ENCODE results near the gene ARHGAP24.
"Not testable (repeated sequence)": the region's sequence is repeated elsewhere in the genome, so short reads cannot be mapped to it uniquely, and the experiment has no call there.

The ARHGAP24 gene

GRCh38 chr4:85956293-85956945 lies 481.5 kb downstream of the ARHGAP24 start:
- DNase-seq (ENCODE audit: low read depth), result no peak

GRCh38 chr4:85961887-85962286 lies 486.9 kb downstream of the ARHGAP24 start:
- no peak for DNase-seq (ENCODE audit: low read depth)

GRCh38 chr4:85963231-85963630 lies 488.3 kb downstream of the ARHGAP24 start:
- no peak for DNase-seq (ENCODE audit: low read depth)

GRCh38 chr4:85964298-85964697 lies 489.3 kb downstream of the ARHGAP24 start:
- DNase-seq (ENCODE audit: low read depth), result peak; percentile 27

GRCh38 chr4:85965017-85965416 lies 490.1 kb downstream of the ARHGAP24 start:
- DNase-seq (ENCODE audit: low read depth), result not testable (repeated sequence)

- DNase-seq (ENCODE audit: low read depth), result no peak
These were observed 490.6 kb downstream of the ARHGAP24 start for GRCh38 chr4:85965529-85965928.

- DNase-seq (ENCODE audit: low read depth), result peak; percentile 33
These were observed 491.4 kb downstream of the ARHGAP24 start for GRCh38 chr4:85966373-85966772.

GRCh38 chr4:85967872-85968271 lies 492.9 kb downstream of the ARHGAP24 start:
- no peak for DNase-seq (ENCODE audit: low read depth)

GRCh38 chr4:85968945-85969819 lies 494.2 kb downstream of the ARHGAP24 start:
- DNase-seq (ENCODE audit: low read depth), result peak; percentile 66

GRCh38 chr4:85970535-85970934 lies 495.6 kb downstream of the ARHGAP24 start:
- DNase-seq (ENCODE audit: low read depth), result no peak

GRCh38 chr4:85979276-85979675 lies 504.3 kb downstream of the ARHGAP24 start:
- DNase-seq (ENCODE audit: low read depth), result no peak

GRCh38 chr4:85986266-85986665 lies 511.3 kb downstream of the ARHGAP24 start:
- DNase-seq (ENCODE audit: low read depth), result peak; percentile 25

GRCh38 chr4:85993641-85994040 lies 518.7 kb downstream of the ARHGAP24 start:
- no peak for DNase-seq (ENCODE audit: low read depth)

GRCh38 chr4:85994576-85994975 lies 519.6 kb downstream of the ARHGAP24 start:
- no peak for DNase-seq (ENCODE audit: low read depth)

- no peak for DNase-seq (ENCODE audit: low read depth)
These were observed 520.4 kb downstream of the ARHGAP24 start for GRCh38 chr4:85995361-85995760.

GRCh38 chr4:86001591-86001990 lies 526.6 kb downstream of the ARHGAP24 start:
- no peak for DNase-seq (ENCODE audit: low read depth)

- DNase-seq (ENCODE audit: low read depth), result no peak
These were observed 529.1 kb downstream of the ARHGAP24 start for GRCh38 chr4:86004030-86004429.

GRCh38 chr4:86006057-86006456 lies 531.1 kb downstream of the ARHGAP24 start:
- DNase-seq (ENCODE audit: low read depth), result no peak

- DNase-seq (ENCODE audit: low read depth), result no peak
These were observed 532.1 kb downstream of the ARHGAP24 start for GRCh38 chr4:86007042-86007441.

- peak; percentile 74 for DNase-seq (ENCODE audit: low read depth)
These were observed 536.2 kb downstream of the ARHGAP24 start for GRCh38 chr4:86011117-86011516.

- DNase-seq (ENCODE audit: low read depth), result peak; percentile 69
These were observed 538.7 kb downstream of the ARHGAP24 start for GRCh38 chr4:86013621-86014020.

GRCh38 chr4:86014599-86014998 lies 539.6 kb downstream of the ARHGAP24 start:
- DNase-seq (ENCODE audit: low read depth), result peak; percentile 80

All from amniotic epithelial cell (primary cell).